ENCODE data around the gene SNAPC4. TPM values are rescaled to one million over a fixed set of nuclear protein-coding genes. Genes with fewer than 3 reads are reported as not detected.

SNAPC4 gene
- total RNA-seq, 1 experiment from 2014 or later = 29.7 TPM

GRCh38 chr9:136403538-136403914 is 3.6 kb upstream of the SNAPC4 start:
- Histone ChIP-seq H3K14ac (ENCODE audit: insufficient read depth, low read length) (no peak overlapping the region), H3K27me3 (ENCODE audit: insufficient read depth, low read length) (no peaks in the 10 kb centered on the region), H4K8ac (replicated peaks; ENCODE audit: insufficient read length, low read depth, low read length) (no peak overlapping the region), H3T11ph (ENCODE audit: low read length) (no peak overlapping the region), H3K18ac (ENCODE audit: insufficient read length, low read depth, low read length) (no peak overlapping the region), H2BK20ac (ENCODE audit: low read depth, low read length, poor library complexity, severe bottlenecking) (no peak overlapping the region), H2BK15ac (ENCODE audit: low read depth, low read length) (no peak overlapping the region), H3K23ac (ENCODE audit: insufficient read length, low read depth, low read length) (no peak overlapping the region), H2AFZ (ENCODE audit: low read length) (no peak overlapping the region), H3K56ac (ENCODE audit: insufficient read length, low read depth, low read length) (no peak overlapping the region), H3K9me3 (ENCODE audit: control insufficient read depth, low read depth, low read length) (no peaks in the 10 kb centered on the region), H3K9ac (ENCODE audit: extremely low read depth, insufficient read length, low read length) (no peak overlapping the region), H2AK5ac (ENCODE audit: insufficient read length, low read length) (no peak overlapping the region), H4K20me1 (ENCODE audit: control insufficient read depth, insufficient read depth, insufficient read length) (no peaks in the 10 kb centered on the region), H3K4me2 (ENCODE audit: insufficient read depth, insufficient read length, low read length) (no peak overlapping the region), H2BK120ac (ENCODE audit: low read depth, low read length, poor library complexity, severe bottlenecking) (no peak overlapping the region), H4K5ac (ENCODE audit: insufficient read length, low read depth, low read length) (no peak overlapping the region), H3K4ac (ENCODE audit: low read depth, low read length) (no peak overlapping the region), H3K23me2 (ENCODE audit: insufficient read length, low read depth, low read length, poor library complexity, severe bottlenecking) (peaks cover 6% of the 10 kb centered on the region), H3K79me2 (ENCODE audit: insufficient read depth, low read length) (peaks cover 12% of the 10 kb centered on the region; the same call in 1 of the 2 replicates), H4K91ac (ENCODE audit: insufficient read length, low read depth, low read length) (no peak overlapping the region), H3K27ac (ENCODE audit: insufficient read length, low read depth, low read length) (no peak overlapping the region), H3K79me1 (ENCODE audit: insufficient read depth, low read depth, low read length, poor library complexity, severe bottlenecking) (peaks cover 8% of the 10 kb centered on the region), H3K4me1 (ENCODE audit: insufficient read depth, low read length) (no peaks in the 10 kb centered on the region), H2BK5ac (ENCODE audit: insufficient read length, low read length) (no peak overlapping the region), H2BK12ac (ENCODE audit: insufficient read length, low read depth, low read length) (no peak overlapping the region)
- H3K9me3 Mint-ChIP-seq = no peaks in the 10 kb centered on the region
- no peak for TF ChIP-seq CTCF (conservative IDR thresholded peaks at IDR 0.05)
- WGBS (ENCODE audit: extremely low coverage, insufficient read length, low lambda C conversion rate) = no CpG with 5 or more reads among the region's 5 CpGs
- no peak overlapping the region for H3K4me3 Mint-ChIP-seq
- peaks cover 11 to 13% of the 10 kb centered on the region in 2 experiments for H3K4me1 Mint-ChIP-seq
- peaks cover 26 to 71% (median 57%) of the 10 kb centered on the region in 3 experiments for H3K36me3 Mint-ChIP-seq (ENCODE audit: insufficient read depth in 1 of 3, low read depth in 3 of 3)
- H3K27ac Mint-ChIP-seq = no peak overlapping the region
- DNase-seq = no peak
- no peaks in the 10 kb centered on the region; the same call in 1 of the 2 replicates for H3K27me3 Mint-ChIP-seq (ENCODE audit: low read depth)
